ENCODE data around the gene MTPN.
A peak's percentile ranks its signal among the peaks of the same experiment; 100 is the strongest.

MTPN gene

GRCh38 chr7:135977007-135977741 lies at the start of gene MTPN:
Gene MTPN, minus strand, starts transcription at chr7:135977359. Its CDS starts 259 bp downstream, at chr7:135977100.
- peak; percentile 95 for DNase-seq (ENCODE audit: low read depth, low spot score)
- WGBS (ENCODE audit: insufficient coverage, insufficient read length), result no CpG with 5 or more reads among the region's 47 CpGs
- peak within 1 kb of the TSS; percentile 69 for H3K4me3 ChIP-seq (ENCODE audit: low read length)
- no peaks in the 10 kb centered on the region for H3K27me3 ChIP-seq (ENCODE audit: control insufficient read depth, insufficient read depth, low read length)
- H3K4me1 ChIP-seq (ENCODE audit: control insufficient read depth, insufficient read depth, low read length), result no peaks in the 10 kb centered on the region
- H3K27ac ChIP-seq (ENCODE audit: low read length), result no peak within 1 kb of the TSS
- no peaks in the 10 kb centered on the region; the same call in 1 of the 2 replicates for H3K36me3 ChIP-seq (ENCODE audit: control insufficient read depth, insufficient read depth, low read length)
- no peaks in the 10 kb centered on the region for H3K9me3 ChIP-seq (ENCODE audit: control insufficient read depth, insufficient read depth, low read length)

GRCh38 chr7:136026209-136026608 lies 49.0 kb upstream of the MTPN start:
- Histone ChIP-seq H3K27ac (ENCODE audit: low read length) (no peak overlapping the region), H3K4me1 (ENCODE audit: control insufficient read depth, insufficient read depth, low read length) (no peaks in the 10 kb centered on the region), H3K36me3 (ENCODE audit: control insufficient read depth, insufficient read depth, low read length) (no peaks in the 10 kb centered on the region), H3K27me3 (ENCODE audit: control insufficient read depth, insufficient read depth, low read length) (no peaks in the 10 kb centered on the region), H3K4me3 (ENCODE audit: low read length) (no peak overlapping the region), H3K9me3 (ENCODE audit: control insufficient read depth, insufficient read depth, low read length) (no peaks in the 10 kb centered on the region)
- no peak for DNase-seq (ENCODE audit: low read depth, low spot score)
- no CpG with 5 or more reads among the region's 2 CpGs for WGBS (ENCODE audit: insufficient coverage, insufficient read length)

- H3K27me3 ChIP-seq (ENCODE audit: control insufficient read depth, insufficient read depth, low read length), result no peaks in the 10 kb centered on the region
- no peaks in the 10 kb centered on the region for H3K36me3 ChIP-seq (ENCODE audit: control insufficient read depth, insufficient read depth, low read length)
- DNase-seq (ENCODE audit: low read depth, low spot score), result no peak
- no CpG with 5 or more reads among the region's 2 CpGs for WGBS (ENCODE audit: insufficient coverage, insufficient read length)
- no peak overlapping the region for H3K27ac ChIP-seq (ENCODE audit: low read length)
- H3K4me1 ChIP-seq (ENCODE audit: control insufficient read depth, insufficient read depth, low read length), result no peaks in the 10 kb centered on the region
- no peak overlapping the region for H3K4me3 ChIP-seq (ENCODE audit: low read length)
- no peaks in the 10 kb centered on the region for H3K9me3 ChIP-seq (ENCODE audit: control insufficient read depth, insufficient read depth, low read length)
Observed at GRCh38 chr7:136023134-136023869, 46.1 kb upstream of the MTPN start.

- no peaks in the 10 kb centered on the region for H3K9me3 ChIP-seq (ENCODE audit: control insufficient read depth, insufficient read depth, low read length)
- WGBS (ENCODE audit: insufficient coverage, insufficient read length), result no CpG with 5 or more reads among the region's 1 CpG
- H3K4me1 ChIP-seq (ENCODE audit: control insufficient read depth, insufficient read depth, low read length), result no peaks in the 10 kb centered on the region
- no peak overlapping the region for H3K4me3 ChIP-seq (ENCODE audit: low read length)
- no peaks in the 10 kb centered on the region for H3K36me3 ChIP-seq (ENCODE audit: control insufficient read depth, insufficient read depth, low read length)
- no peaks in the 10 kb centered on the region for H3K27me3 ChIP-seq (ENCODE audit: control insufficient read depth, insufficient read depth, low read length)
- no peak overlapping the region for H3K27ac ChIP-seq (ENCODE audit: low read length)
- no peak for DNase-seq (ENCODE audit: low read depth, low spot score)
Observed at GRCh38 chr7:136020556-136020955, 43.4 kb upstream of the MTPN start.

- no peaks in the 10 kb centered on the region for H3K27me3 ChIP-seq (ENCODE audit: control insufficient read depth, insufficient read depth, low read length)
- no CpG with 5 or more reads among the region's 2 CpGs for WGBS (ENCODE audit: insufficient coverage, insufficient read length)
- no peaks in the 10 kb centered on the region for H3K9me3 ChIP-seq (ENCODE audit: control insufficient read depth, insufficient read depth, low read length)
- no peaks in the 10 kb centered on the region for H3K4me1 ChIP-seq (ENCODE audit: control insufficient read depth, insufficient read depth, low read length)
- no peak overlapping the region for H3K4me3 ChIP-seq (ENCODE audit: low read length)
- no peaks in the 10 kb centered on the region for H3K36me3 ChIP-seq (ENCODE audit: control insufficient read depth, insufficient read depth, low read length)
- DNase-seq (ENCODE audit: low read depth, low spot score), result no peak
- no peak overlapping the region for H3K27ac ChIP-seq (ENCODE audit: low read length)
Observed at GRCh38 chr7:136018104-136018503, 40.9 kb upstream of the MTPN start.

- no peak overlapping the region for H3K27ac ChIP-seq (ENCODE audit: low read length)
- DNase-seq (ENCODE audit: low read depth, low spot score), result no peak
Observed at GRCh38 chr7:136016649-136017395, 39.7 kb upstream of the MTPN start.

GRCh38 chr7:136015638-136016037 lies 38.5 kb upstream of the MTPN start:
- Histone ChIP-seq H3K9me3 (ENCODE audit: control insufficient read depth, insufficient read depth, low read length) (no peaks in the 10 kb centered on the region), H3K36me3 (ENCODE audit: control insufficient read depth, insufficient read depth, low read length) (no peaks in the 10 kb centered on the region), H3K27me3 (ENCODE audit: control insufficient read depth, insufficient read depth, low read length) (no peaks in the 10 kb centered on the region), H3K4me3 (ENCODE audit: low read length) (no peak overlapping the region), H3K4me1 (ENCODE audit: control insufficient read depth, insufficient read depth, low read length) (no peaks in the 10 kb centered on the region), H3K27ac (ENCODE audit: low read length) (no peak overlapping the region)
- DNase-seq (ENCODE audit: low read depth, low spot score), result no peak
- WGBS (ENCODE audit: insufficient coverage, insufficient read length), result no CpG with 5 or more reads among the region's 1 CpG

More at GRCh38 chr7:136016649-136017395, 39.7 kb upstream of the MTPN start:
- no peaks in the 10 kb centered on the region for H3K36me3 ChIP-seq (ENCODE audit: control insufficient read depth, insufficient read depth, low read length)
- H3K4me3 ChIP-seq (ENCODE audit: low read length), result no peak overlapping the region
- no peaks in the 10 kb centered on the region for H3K27me3 ChIP-seq (ENCODE audit: control insufficient read depth, insufficient read depth, low read length)
- H3K9me3 ChIP-seq (ENCODE audit: control insufficient read depth, insufficient read depth, low read length), result no peaks in the 10 kb centered on the region
- WGBS (ENCODE audit: insufficient coverage, insufficient read length), result no CpG with 5 or more reads among the region's 5 CpGs
- no peaks in the 10 kb centered on the region for H3K4me1 ChIP-seq (ENCODE audit: control insufficient read depth, insufficient read depth, low read length)

GRCh38 chr7:136014659-136015058 lies 37.5 kb upstream of the MTPN start:
- DNase-seq (ENCODE audit: low read depth, low spot score), result no peak
- no CpG with 5 or more reads among the region's 3 CpGs for WGBS (ENCODE audit: insufficient coverage, insufficient read length)

GRCh38 chr7:136012238-136012637 lies 35.1 kb upstream of the MTPN start:
- no peaks in the 10 kb centered on the region for H3K27me3 ChIP-seq (ENCODE audit: control insufficient read depth, insufficient read depth, low read length)

More at GRCh38 chr7:136014659-136015058, 37.5 kb upstream of the MTPN start:
- H3K4me1 ChIP-seq (ENCODE audit: control insufficient read depth, insufficient read depth, low read length), result no peaks in the 10 kb centered on the region
- H3K4me3 ChIP-seq (ENCODE audit: low read length), result no peak overlapping the region
- no peaks in the 10 kb centered on the region for H3K36me3 ChIP-seq (ENCODE audit: control insufficient read depth, insufficient read depth, low read length)
- no peaks in the 10 kb centered on the region for H3K27me3 ChIP-seq (ENCODE audit: control insufficient read depth, insufficient read depth, low read length)
- no peak overlapping the region for H3K27ac ChIP-seq (ENCODE audit: low read length)
- no peaks in the 10 kb centered on the region for H3K9me3 ChIP-seq (ENCODE audit: control insufficient read depth, insufficient read depth, low read length)

GRCh38 chr7:136009488-136010079 lies 32.4 kb upstream of the MTPN start:
- H3K9me3 ChIP-seq (ENCODE audit: control insufficient read depth, insufficient read depth, low read length), result no peaks in the 10 kb centered on the region
- no peaks in the 10 kb centered on the region for H3K36me3 ChIP-seq (ENCODE audit: control insufficient read depth, insufficient read depth, low read length)
- no CpG with 5 or more reads among the region's 4 CpGs for WGBS (ENCODE audit: insufficient coverage, insufficient read length)
- H3K27ac ChIP-seq (ENCODE audit: low read length), result no peak overlapping the region
- no peaks in the 10 kb centered on the region for H3K4me1 ChIP-seq (ENCODE audit: control insufficient read depth, insufficient read depth, low read length)
- H3K27me3 ChIP-seq (ENCODE audit: control insufficient read depth, insufficient read depth, low read length), result no peaks in the 10 kb centered on the region
- peak; percentile 16 for DNase-seq (ENCODE audit: low read depth, low spot score)
- H3K4me3 ChIP-seq (ENCODE audit: low read length), result no peak overlapping the region

More at GRCh38 chr7:136012238-136012637, 35.1 kb upstream of the MTPN start:
- Histone ChIP-seq H3K36me3 (ENCODE audit: control insufficient read depth, insufficient read depth, low read length) (no peaks in the 10 kb centered on the region), H3K27ac (ENCODE audit: low read length) (no peak overlapping the region), H3K4me1 (ENCODE audit: control insufficient read depth, insufficient read depth, low read length) (no peaks in the 10 kb centered on the region), H3K9me3 (ENCODE audit: control insufficient read depth, insufficient read depth, low read length) (no peaks in the 10 kb centered on the region), H3K4me3 (ENCODE audit: low read length) (no peak overlapping the region)
- DNase-seq (ENCODE audit: low read depth, low spot score), result no peak
- WGBS (ENCODE audit: insufficient coverage, insufficient read length), result no CpG with 5 or more reads among the region's 8 CpGs
